SK-N-MC (cell line): ENCODE results near the gene DFFA.
"Not testable (repeated sequence)": the region's sequence is repeated elsewhere in the genome, so short reads cannot be mapped to it uniquely, and the experiment has no call there.

ENCODE experiments used
- EZH2 ChIP-seq: fragments of 200-600 bp; sonication (generic); IDR thresholded peaks from one replicate; pipeline ENCODE4 v1.6.1; 2017; ENCODE audit warnings: antibody characterized with exemption
- FOXP2 ChIP-seq: optimal IDR thresholded peaks from 2 replicates; pipeline ENCODE3; 2011; ENCODE audit warnings: mild to moderate bottlenecking, moderate library complexity; ENCODE audit not compliant: insufficient read depth; ENCODE audit errors: extremely low read length, control extremely low read depth
- POLR2AphosphoS5 ChIP-seq: IDR thresholded peaks from 2 replicates; pipeline ENCODE4 v1.6.1; 2012; ENCODE audit warnings: mild to moderate bottlenecking, low read depth, low read length, borderline replicate concordance

GRCh38 chr1:10457462-10457861, 14.9 kb downstream of the DFFA start:
- TF ChIP-seq POLR2AphosphoS5, EZH2, FOXP2: not testable (repeated sequence)
